Left ventricle myocardium superior (tissue), 1 donor: Measurements from ENCODE around the gene KLF9. TPM values are rescaled to one million over a fixed set of nuclear protein-coding genes. Genes with fewer than 3 reads are reported as not detected.

Source experiments
- ATAC-seq: fragments of 200-7000 bp; cut with Tn5 transposase; one replicate; pipeline ENCODE4 v1.9.1; 2020; ENCODE audit warnings: mild to moderate bottlenecking, moderate library complexity
- DNase-seq: peaks from one replicate; pipeline ENCODE4 v3.0.0-alpha.2; 2020
- intact Hi-C: fragments of 100-400 bp; cut with micrococcal nuclease; formaldehyde crosslinking; loops from one replicate; pipeline ENCODE4 v1.11.0; 2022
- total RNA-seq: library from RNA; stranded (reverse); fragmentation: NEBNext Ultra II Directional; extraction: Animal tissue kit (Norgen Biotek cat#: 25700); gene quantifications from one replicate; pipeline ENCODE4 v1.2.1, GENCODE V29; 2021
- donor health status: DM: no; HTN: yes; CAD: no; lungs with severe emphysema.

Gene KLF9
- total RNA-seq, 1 donor from 2014 or later, result 54.9 TPM

DNA sequence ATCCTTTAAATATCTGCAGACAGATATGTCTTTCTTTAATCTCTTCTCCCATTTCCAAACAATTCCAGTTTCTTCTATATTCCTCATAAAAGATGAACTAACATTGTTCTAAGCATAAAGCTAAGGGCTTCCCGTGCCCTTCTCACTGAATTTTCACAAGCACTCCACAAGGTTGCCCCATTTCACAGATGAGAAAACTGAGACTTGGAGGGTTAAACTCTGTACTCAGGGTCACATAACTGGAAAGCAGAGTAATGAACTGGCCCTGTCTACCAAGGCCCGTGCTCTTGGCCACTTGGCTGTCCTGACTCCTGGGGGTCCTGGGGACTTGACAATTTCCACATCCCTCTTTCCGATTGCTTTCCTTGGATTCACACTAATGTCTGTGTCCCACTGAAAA is 25.3 kb downstream of the KLF9 start:
- intact Hi-C loops, result no loop called here
- DNase-seq, result no peak
- ATAC-seq, result no peak

DNA sequence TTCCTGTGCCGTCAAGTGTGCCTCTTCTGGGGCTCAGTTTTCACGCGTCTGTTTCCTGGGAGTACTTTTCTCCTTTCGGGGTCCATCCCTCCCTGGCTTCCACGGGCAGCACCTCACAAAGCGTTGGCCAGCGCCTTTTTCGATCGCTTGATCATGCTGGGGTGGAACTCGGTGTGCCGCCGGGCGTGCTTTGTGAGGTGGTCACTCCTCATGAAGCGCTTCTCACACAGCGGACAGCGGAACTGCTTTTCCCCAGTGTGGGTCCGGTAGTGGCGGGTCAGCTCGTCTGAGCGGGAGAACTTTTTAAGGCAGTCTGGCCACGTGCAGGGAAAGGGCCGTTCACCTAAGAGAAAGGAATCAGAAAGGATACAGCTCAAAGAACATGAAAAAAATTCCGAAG is 26.8 kb downstream of the KLF9 start:
- ATAC-seq (no peak), DNase-seq (peak; percentile 39)
- intact Hi-C loops, result no loop called here

GRCh38 chr9:70385426-70385825 is 29.0 kb downstream of the KLF9 start:
- no peak for ATAC-seq
- intact Hi-C loops, result no loop called here
- no peak for DNase-seq

DNA sequence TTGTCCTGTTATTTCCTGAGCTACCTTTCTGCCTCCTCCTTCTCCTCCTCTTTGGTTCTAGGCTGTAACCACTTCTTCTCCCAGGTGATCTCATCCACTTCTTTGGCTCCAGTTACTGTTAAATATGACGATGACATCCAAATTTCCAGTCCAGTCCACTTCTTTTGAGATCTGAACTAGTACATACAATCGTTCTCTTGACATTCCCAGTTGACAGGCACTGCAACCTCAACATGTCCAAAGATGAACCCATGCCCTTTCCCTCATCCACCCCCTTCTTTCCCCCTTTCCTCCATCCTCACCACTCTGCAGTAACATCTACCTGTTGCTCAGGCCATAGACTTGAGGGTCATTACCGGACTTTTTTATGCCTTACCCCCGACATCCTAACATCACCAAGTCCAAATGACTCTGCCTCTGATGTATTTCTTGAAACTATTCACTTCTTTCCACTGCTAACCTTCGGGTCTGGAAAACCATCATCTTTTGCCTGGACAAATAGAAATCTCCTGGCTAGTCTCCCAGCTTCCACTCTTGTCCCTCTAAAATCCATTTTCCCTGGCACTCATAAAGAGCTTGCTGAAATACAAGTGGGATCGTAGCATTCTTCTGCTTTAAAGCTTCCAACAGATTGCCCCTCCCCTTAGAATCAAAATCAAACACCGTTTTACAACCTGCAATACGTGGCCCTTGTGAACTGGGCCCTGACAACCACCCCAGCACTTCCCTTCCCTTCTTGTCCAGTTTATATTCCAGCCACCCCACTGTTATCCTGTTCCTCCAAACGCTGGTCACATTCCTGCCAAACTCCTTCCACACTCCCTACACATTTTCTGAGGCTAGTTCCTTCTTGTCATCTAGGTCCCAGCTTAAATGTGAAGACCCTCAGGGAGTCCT is 31.5 kb downstream of the KLF9 start:
- ATAC-seq, result peak; percentile 18
- intact Hi-C loops, result no loop called here
- no peak for DNase-seq

- intact Hi-C loops, result no loop called here
- no peak for DNase-seq
- ATAC-seq, result peak; percentile 53
Measured at GRCh38 chr9:70382046-70382708, 32.3 kb downstream of the KLF9 start.

- intact Hi-C loops, result no loop called here
- no peak for DNase-seq
- ATAC-seq, result no peak
Measured at GRCh38 chr9:70374962-70375618, 39.4 kb downstream of the KLF9 start.

DNA sequence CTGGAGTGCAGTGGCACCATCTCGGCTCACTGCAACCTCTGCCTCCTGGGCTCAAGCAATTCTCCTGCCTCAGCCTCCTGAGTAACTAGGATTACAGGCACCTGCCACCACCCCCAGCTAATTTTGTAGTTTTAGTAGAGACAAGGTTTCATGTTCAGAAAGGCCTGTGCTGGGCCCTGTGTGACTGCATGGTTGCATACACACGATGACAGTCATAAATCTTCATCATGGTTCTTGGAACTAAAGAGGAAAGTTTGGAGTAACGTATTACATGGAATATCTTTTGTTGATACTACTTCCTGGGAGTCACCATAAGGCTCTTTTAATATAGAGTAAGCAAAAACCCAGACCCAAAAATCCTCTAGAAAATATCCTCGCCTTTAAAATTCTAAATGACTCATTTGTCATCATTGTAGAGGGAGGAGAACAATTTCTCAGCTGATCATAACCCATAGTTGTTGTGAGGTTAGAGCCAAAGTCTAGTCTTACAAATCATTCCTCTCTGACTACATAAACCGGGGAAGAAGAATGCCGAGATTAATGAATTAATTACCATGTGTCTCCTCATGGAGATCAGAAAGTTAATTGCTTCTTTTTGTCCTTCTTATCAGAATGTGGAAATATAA is 47.0 kb downstream of the KLF9 start:
- ATAC-seq (no peak), DNase-seq (no peak)
- intact Hi-C loops, result no loop called here

- DNase-seq, result no peak
- intact Hi-C loops, result no loop called here
- ATAC-seq, result no peak
Measured at GRCh38 chr9:70363760-70364159, 50.7 kb downstream of the KLF9 start.

DNA sequence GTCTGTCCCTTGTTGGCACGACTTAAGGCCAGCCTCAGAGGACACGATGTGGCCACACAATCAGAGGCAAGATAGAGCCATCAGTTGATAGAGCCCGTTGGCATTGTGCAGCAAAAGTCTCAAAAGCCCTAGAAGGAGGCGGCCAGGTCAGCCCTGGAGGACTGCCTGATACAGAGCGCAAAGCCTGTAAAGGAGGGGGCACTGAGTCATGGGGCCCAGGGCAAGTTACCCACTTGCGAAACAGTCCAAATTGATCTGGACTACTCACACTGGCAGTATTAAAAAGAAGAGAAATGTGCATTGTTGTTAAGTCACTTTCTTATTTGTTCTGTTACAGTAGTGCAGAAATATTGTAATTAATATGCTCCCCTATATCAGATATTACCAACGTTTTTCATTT is 51.5 kb downstream of the KLF9 start:
- ATAC-seq (no peak), DNase-seq (no peak)
- intact Hi-C loops, result no loop called here

GRCh38 chr9:70355801-70356200 is 58.7 kb downstream of the KLF9 start:
- intact Hi-C loops, result loop anchor here (5.0 to 10.0 kb wide), 4 partner anchors 49 to 252 kb away; no protein-coding TSS in a partner anchor
- DNase-seq, result peak; percentile 58
- peak; percentile 92 for ATAC-seq

- intact Hi-C loops, result loop anchor here (10.0 kb wide), 3 partner anchors 52 to 182 kb away; no protein-coding TSS in a partner anchor
- no peak for ATAC-seq
- DNase-seq, result no peak
Measured at GRCh38 chr9:70352802-70353201, 61.7 kb downstream of the KLF9 start.

DNA sequence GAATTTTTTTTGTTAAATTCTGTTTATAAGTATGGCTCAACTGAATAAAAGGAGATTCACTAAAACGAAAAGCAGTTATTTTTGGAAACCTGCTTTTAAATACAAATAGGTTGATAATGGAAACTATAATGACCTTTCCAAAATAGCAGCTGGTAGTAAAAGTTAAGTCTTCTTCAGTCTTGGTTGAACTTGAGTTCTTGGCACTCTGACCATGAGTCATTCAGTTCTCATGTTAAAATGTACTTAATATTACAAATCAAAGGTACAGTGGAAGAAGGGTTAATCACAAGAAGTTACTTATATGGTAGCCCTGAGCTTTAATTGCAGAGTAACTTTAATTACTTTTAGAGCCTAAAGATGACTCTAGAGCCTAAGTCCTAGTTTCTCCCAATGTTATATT is 62.1 kb downstream of the KLF9 start:
- intact Hi-C loops, result loop anchor here (10.0 kb wide), 3 partner anchors 52 to 182 kb away; no protein-coding TSS in a partner anchor
- DNase-seq (no peak), ATAC-seq (no peak)

- intact Hi-C loops, result no loop called here
- DNase-seq (no peak), ATAC-seq (no peak)
Measured at GRCh38 chr9:70347046-70347445, 67.4 kb downstream of the KLF9 start.

DNA sequence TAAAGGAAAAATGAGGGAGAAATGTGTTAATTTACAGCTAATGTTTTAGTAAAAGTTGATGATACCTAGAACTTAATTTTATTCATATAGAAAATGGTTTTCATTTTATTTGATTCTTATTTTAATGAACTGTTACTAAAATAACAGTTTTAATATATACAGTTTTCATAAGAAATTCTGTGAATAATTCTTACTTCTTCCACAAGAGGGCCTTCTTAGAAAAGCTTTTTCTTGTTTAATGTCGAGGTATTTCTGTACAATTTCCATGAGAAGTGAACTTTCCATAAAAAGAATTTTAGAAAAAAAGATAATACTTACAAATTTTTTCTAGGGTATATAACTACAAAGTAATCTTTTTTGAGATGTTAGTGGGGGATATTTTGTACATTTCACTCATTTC is 73.9 kb downstream of the KLF9 start:
- DNase-seq (no peak), ATAC-seq (no peak)
- intact Hi-C loops, result no loop called here

Other genes with a start within 250 kb of the KLF9 start
- 10.5 TPM for gene SMC5, start 155.7 kb downstream of the KLF9 start, total RNA-seq